Activated CD4-positive, alpha-beta T cell treated with anti-CD3 and anti-CD28 coated beads, Interleukin-2, amount 10 ng/mL, durations not matched to agents 7 days and 5 days (primary cell): ENCODE data around the gene NBAS. TPM values are rescaled to one million over a fixed set of nuclear protein-coding genes. Genes with fewer than 3 reads are reported as not detected.
"Not testable (repeated sequence)": the region's sequence is repeated elsewhere in the genome, so short reads cannot be mapped to it uniquely, and the experiment has no call there.

Source experiments
- CTCF ChIA-PET: fragments of 350-600 bp; sonication (Branson Sonifier 250); formaldehyde crosslinking; loops from one replicate; lab custom pipeline; 2021; ENCODE audit warnings: antibody characterized with exemption; lab: Charles Lee
- POLR2A ChIA-PET: fragments of 350-600 bp; sonication (Branson Sonifier 250); formaldehyde crosslinking; loops from one replicate; lab custom pipeline; 2021; ENCODE audit warnings: antibody characterized with exemption; lab: Charles Lee
- DNase-seq: peaks from one replicate; pipeline ENCODE4 v3.0.0-alpha.2; 2020
- H3K27ac Mint-ChIP-seq: one replicate; pipeline ENCODE4 v1.8.0; 2021; ENCODE audit warnings: mild to moderate bottlenecking, moderate library complexity, mixed read lengths
- H3K27me3 Mint-ChIP-seq: one replicate; pipeline ENCODE4 v1.8.0; 2021; ENCODE audit warnings: mixed read lengths
- H3K36me3 Mint-ChIP-seq: one replicate; pipeline ENCODE4 v1.8.0; 2021; ENCODE audit warnings: low read depth, mixed read lengths
- H3K4me1 Mint-ChIP-seq: one replicate; pipeline ENCODE4 v1.8.0; 2021; ENCODE audit warnings: mixed read lengths
- H3K4me3 Mint-ChIP-seq: one replicate; pipeline ENCODE4 v1.8.0; 2021; ENCODE audit warnings: mild to moderate bottlenecking, moderate library complexity, mixed read lengths
- H3K9me3 Mint-ChIP-seq: one replicate; pipeline ENCODE4 v1.8.0; 2021; ENCODE audit warnings: mixed read lengths
- total RNA-seq, 2 experiments: library from RNA; stranded (reverse); gene quantifications; one replicate each; pipeline ENCODE4 v1.2.3, GENCODE V29; 2021

NBAS gene
- total RNA-seq, 2 experiments from 2014 or later, result 33.0 to 36.5 TPM

GRCh38 chr2:15253247-15253646 lies 307.9 kb downstream of the NBAS start:
- H3K27ac Mint-ChIP-seq, result no peak overlapping the region
- peaks cover 11% of the 10 kb centered on the region for H3K9me3 Mint-ChIP-seq
- peaks cover 11% of the 10 kb centered on the region for H3K36me3 Mint-ChIP-seq
- no peaks in the 10 kb centered on the region for H3K4me1 Mint-ChIP-seq
- no peaks in the 10 kb centered on the region for H3K27me3 Mint-ChIP-seq
- DNase-seq, result no peak
- ChIA-PET POLR2A (no interaction called here), CTCF (no interaction called here)
- no peak overlapping the region for H3K4me3 Mint-ChIP-seq

- Mint-ChIP-seq H3K27me3 (no peaks in the 10 kb centered on the region), H3K4me3 (no peak overlapping the region), H3K9me3 (peaks cover 13% of the 10 kb centered on the region), H3K4me1 (no peaks in the 10 kb centered on the region), H3K36me3 (peaks cover 11% of the 10 kb centered on the region), H3K27ac (no peak overlapping the region)
- POLR2A ChIA-PET, result no interaction called here
- no peak for DNase-seq
- CTCF ChIA-PET, result interaction anchor here (0.9 kb wide), 1 partner anchor 8 kb away, joined by 3 read pairs; no protein-coding TSS in a partner anchor
These were observed 309.4 kb downstream of the NBAS start for GRCh38 chr2:15251753-15252152.

DNA sequence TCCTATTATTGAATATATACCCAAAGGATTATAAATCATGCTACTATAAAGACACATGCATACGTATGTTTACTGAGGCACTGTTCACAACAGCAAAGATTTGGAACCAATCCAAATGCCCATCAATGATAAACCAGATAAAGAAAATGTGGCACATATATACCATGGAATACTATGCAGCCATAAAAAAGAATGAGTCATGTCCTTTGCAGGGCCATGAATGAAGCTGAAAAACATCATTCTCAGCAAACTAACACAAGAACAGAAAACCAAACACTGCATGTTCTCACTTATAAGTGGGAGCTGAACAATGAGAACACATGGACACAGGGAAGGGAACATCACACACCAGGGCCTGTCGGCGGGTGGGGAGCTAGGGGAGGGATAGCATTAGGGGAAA lies 310.2 kb downstream of the NBAS start:
- CTCF ChIA-PET, result not testable (repeated sequence)

GRCh38 chr2:15246870-15247269 lies 314.3 kb downstream of the NBAS start:
- no peak overlapping the region for H3K27ac Mint-ChIP-seq
- H3K4me1 Mint-ChIP-seq, result peaks cover 9% of the 10 kb centered on the region
- CTCF ChIA-PET, result no interaction called here
- DNase-seq, result no peak
- peaks cover 10% of the 10 kb centered on the region for H3K9me3 Mint-ChIP-seq
- peaks cover 8% of the 10 kb centered on the region for H3K36me3 Mint-ChIP-seq
- POLR2A ChIA-PET, result no interaction called here
- H3K4me3 Mint-ChIP-seq, result no peak overlapping the region
- H3K27me3 Mint-ChIP-seq, result no peaks in the 10 kb centered on the region

More for the DNA sequence above, 310.2 kb downstream of the NBAS start:
- H3K4me1 Mint-ChIP-seq, DNase-seq, H3K27me3 Mint-ChIP-seq, H3K27ac Mint-ChIP-seq, H3K4me3 Mint-ChIP-seq, POLR2A ChIA-PET: not testable (repeated sequence)
- Mint-ChIP-seq H3K9me3 (peaks cover 13% of the 10 kb centered on the region), H3K36me3 (peaks cover 11% of the 10 kb centered on the region)

DNA sequence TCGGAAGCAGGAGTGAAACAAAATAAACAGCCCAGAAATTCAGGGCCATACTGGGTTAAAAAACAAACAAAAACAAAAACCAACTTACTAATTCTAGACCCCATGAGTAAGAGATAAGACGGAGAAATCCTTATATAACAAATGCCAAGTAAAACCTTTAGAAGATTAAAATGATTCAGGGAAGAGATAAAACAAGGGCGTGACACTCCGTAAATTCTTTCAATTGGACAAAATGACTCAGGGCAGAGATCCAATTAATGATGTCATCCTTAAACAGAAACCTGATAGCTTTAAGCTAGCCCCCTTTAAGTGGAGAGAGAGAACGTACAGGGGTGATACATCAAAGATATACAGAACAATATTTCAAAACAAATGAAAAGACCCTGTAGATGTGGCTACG lies 317.4 kb downstream of the NBAS start:
- H3K4me3 Mint-ChIP-seq, result no peak overlapping the region
- no peak for DNase-seq
- peaks cover under 1% of the 10 kb centered on the region for H3K36me3 Mint-ChIP-seq
- ChIA-PET POLR2A (no interaction called here), CTCF (no interaction called here)
- peaks cover 9% of the 10 kb centered on the region for H3K4me1 Mint-ChIP-seq
- no peak overlapping the region for H3K27ac Mint-ChIP-seq
- no peaks in the 10 kb centered on the region for H3K27me3 Mint-ChIP-seq
- H3K9me3 Mint-ChIP-seq, result peaks cover 3% of the 10 kb centered on the region

GRCh38 chr2:15242936-15243461 lies 318.1 kb downstream of the NBAS start:
- no peak overlapping the region for H3K27ac Mint-ChIP-seq
- H3K36me3 Mint-ChIP-seq, result peaks cover 2% of the 10 kb centered on the region
- H3K4me1 Mint-ChIP-seq, result peaks cover 9% of the 10 kb centered on the region
- ChIA-PET CTCF (no interaction called here), POLR2A (no interaction called here)
- H3K4me3 Mint-ChIP-seq, result no peak overlapping the region
- peaks cover 2% of the 10 kb centered on the region for H3K9me3 Mint-ChIP-seq
- no peak for DNase-seq
- H3K27me3 Mint-ChIP-seq, result no peaks in the 10 kb centered on the region

GRCh38 chr2:15241929-15242328 lies 319.2 kb downstream of the NBAS start:
- DNase-seq, result no peak
- CTCF ChIA-PET, result no interaction called here
- Mint-ChIP-seq H3K9me3 (no peaks in the 10 kb centered on the region), H3K4me1 (peaks cover 9% of the 10 kb centered on the region), H3K36me3 (peaks cover 3% of the 10 kb centered on the region), H3K27me3 (no peaks in the 10 kb centered on the region), H3K4me3 (no peak overlapping the region), H3K27ac (no peak overlapping the region)
- POLR2A ChIA-PET, result no interaction called here

DNA sequence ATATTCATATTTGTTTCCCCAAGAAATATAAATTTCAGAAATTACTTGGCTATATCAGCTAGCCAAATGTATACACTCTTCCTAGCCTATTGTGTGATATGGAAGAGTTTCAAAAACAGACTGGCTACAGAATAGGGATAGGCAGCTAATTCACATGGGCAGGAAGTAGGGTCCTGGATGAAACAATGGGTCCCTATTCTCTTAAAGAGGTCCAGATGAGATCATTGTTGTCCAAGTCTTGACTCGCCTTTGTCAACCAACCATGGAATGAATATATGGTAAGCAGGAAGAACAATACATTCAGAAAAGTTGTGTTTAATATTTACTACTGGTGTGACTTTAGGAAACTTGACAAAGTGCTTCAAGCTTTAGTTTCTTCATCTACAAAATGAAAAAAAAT lies 319.9 kb downstream of the NBAS start:
- POLR2A ChIA-PET, result no interaction called here
- Mint-ChIP-seq H3K4me1 (peaks cover 9% of the 10 kb centered on the region), H3K9me3 (no peaks in the 10 kb centered on the region), H3K36me3 (peaks cover 3% of the 10 kb centered on the region), H3K27ac (no peak overlapping the region), H3K4me3 (no peak overlapping the region), H3K27me3 (no peaks in the 10 kb centered on the region)
- no peak for DNase-seq
- CTCF ChIA-PET, result interaction anchor here (1.1 kb wide), 1 partner anchor 67 kb away, joined by 3 read pairs; no protein-coding TSS in a partner anchor

GRCh38 chr2:15238028-15238427 lies 323.1 kb downstream of the NBAS start:
- DNase-seq, result no peak
- no peak overlapping the region for H3K27ac Mint-ChIP-seq
- ChIA-PET POLR2A (no interaction called here), CTCF (no interaction called here)
- peaks cover 3% of the 10 kb centered on the region for H3K36me3 Mint-ChIP-seq
- H3K9me3 Mint-ChIP-seq, result no peaks in the 10 kb centered on the region
- no peak overlapping the region for H3K4me3 Mint-ChIP-seq
- no peaks in the 10 kb centered on the region for H3K27me3 Mint-ChIP-seq
- peaks cover 6% of the 10 kb centered on the region for H3K4me1 Mint-ChIP-seq

GRCh38 chr2:15230599-15231192 lies 330.4 kb downstream of the NBAS start:
- no peak for DNase-seq
- Mint-ChIP-seq H3K27me3 (no peaks in the 10 kb centered on the region), H3K4me3 (no peak overlapping the region), H3K9me3 (no peaks in the 10 kb centered on the region), H3K36me3 (peaks cover 16% of the 10 kb centered on the region), H3K27ac (no peak overlapping the region), H3K4me1 (no peaks in the 10 kb centered on the region)
- ChIA-PET CTCF (no interaction called here), POLR2A (no interaction called here)

GRCh38 chr2:15226661-15227060 lies 334.5 kb downstream of the NBAS start:
- Mint-ChIP-seq H3K4me3 (no peak overlapping the region), H3K27me3 (no peaks in the 10 kb centered on the region), H3K4me1 (no peaks in the 10 kb centered on the region), H3K9me3 (no peaks in the 10 kb centered on the region), H3K27ac (no peak overlapping the region), H3K36me3 (peaks cover 17% of the 10 kb centered on the region)
- no peak for DNase-seq
- POLR2A ChIA-PET, result no interaction called here
- CTCF ChIA-PET, result no interaction called here

DNA sequence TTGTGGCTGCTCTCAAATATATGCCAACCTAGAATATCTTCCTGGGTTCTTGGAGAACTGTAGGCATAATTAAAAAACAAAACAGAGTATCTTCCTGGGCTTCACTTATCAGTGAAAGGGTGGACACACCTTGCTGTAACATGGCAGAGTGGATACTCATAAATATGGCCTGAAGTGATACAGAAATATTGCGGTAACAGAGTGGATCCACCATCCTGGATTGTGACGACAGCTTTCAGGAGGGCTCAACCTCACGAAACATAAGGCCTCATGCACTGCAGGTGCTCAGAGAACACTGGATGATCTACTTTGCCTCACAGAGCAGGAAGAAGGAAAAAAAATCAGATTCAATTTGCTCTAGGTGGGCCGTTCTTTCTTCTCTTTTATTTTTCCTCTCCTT lies 336.0 kb downstream of the NBAS start:
- ChIA-PET POLR2A (no interaction called here), CTCF (no interaction called here)
- Mint-ChIP-seq H3K36me3 (peaks cover 17% of the 10 kb centered on the region), H3K27me3 (no peaks in the 10 kb centered on the region), H3K4me1 (peaks cover 1% of the 10 kb centered on the region), H3K9me3 (no peaks in the 10 kb centered on the region), H3K27ac (no peak overlapping the region), H3K4me3 (no peak overlapping the region)
- DNase-seq, result no peak

DNA sequence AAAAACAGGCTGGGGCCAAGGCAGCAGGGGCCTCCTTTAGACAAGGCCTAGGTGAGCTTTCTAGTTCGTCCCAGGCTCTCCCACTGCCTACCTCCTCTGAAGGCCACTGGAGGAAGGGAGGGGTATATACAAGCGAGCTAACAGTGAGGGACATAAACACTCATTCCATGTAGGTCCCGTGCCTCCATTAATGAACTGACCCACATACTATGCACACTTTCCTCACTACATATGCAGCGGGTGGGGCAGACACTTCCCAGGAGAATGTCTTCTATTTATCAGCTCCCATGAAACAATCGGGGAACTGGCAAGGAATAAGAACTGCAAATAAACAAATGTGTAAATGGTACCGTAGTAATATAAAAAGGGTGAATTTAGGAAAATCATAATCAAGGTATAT lies 336.5 kb downstream of the NBAS start:
- Mint-ChIP-seq H3K4me1 (peaks cover 1% of the 10 kb centered on the region), H3K27me3 (no peaks in the 10 kb centered on the region), H3K36me3 (peaks cover 17% of the 10 kb centered on the region), H3K4me3 (no peak overlapping the region), H3K27ac (no peak overlapping the region), H3K9me3 (no peaks in the 10 kb centered on the region)
- CTCF ChIA-PET, result no interaction called here
- DNase-seq, result no peak
- POLR2A ChIA-PET, result no interaction called here

GRCh38 chr2:15223887-15224286 lies 337.2 kb downstream of the NBAS start:
- H3K36me3 Mint-ChIP-seq, result peaks cover 16% of the 10 kb centered on the region
- no peaks in the 10 kb centered on the region for H3K27me3 Mint-ChIP-seq
- H3K27ac Mint-ChIP-seq, result no peak overlapping the region
- POLR2A ChIA-PET, result no interaction called here
- no peak overlapping the region for H3K4me3 Mint-ChIP-seq
- no peaks in the 10 kb centered on the region for H3K9me3 Mint-ChIP-seq
- DNase-seq, result no peak
- H3K4me1 Mint-ChIP-seq, result peaks cover 1% of the 10 kb centered on the region
- CTCF ChIA-PET, result no interaction called here
